NCI-H146 treated with DMSO at 0.1 percent for 48 hours (cell line): ENCODE data around the gene TADA2A.
"Not testable (repeated sequence)": the region's sequence is repeated elsewhere in the genome, so short reads cannot be mapped to it uniquely, and the experiment has no call there.

Source experiments
- DNase-seq: peaks from one replicate; lab custom pipeline; 2025; ENCODE audit not compliant: unreplicated experiment; lab: John Stamatoyannopoulos, UW

Gene TADA2A

GRCh38 chr17:37399265-37399803 is 7.4 kb upstream of the TADA2A start:
- DNase-seq: no peak

DNA sequence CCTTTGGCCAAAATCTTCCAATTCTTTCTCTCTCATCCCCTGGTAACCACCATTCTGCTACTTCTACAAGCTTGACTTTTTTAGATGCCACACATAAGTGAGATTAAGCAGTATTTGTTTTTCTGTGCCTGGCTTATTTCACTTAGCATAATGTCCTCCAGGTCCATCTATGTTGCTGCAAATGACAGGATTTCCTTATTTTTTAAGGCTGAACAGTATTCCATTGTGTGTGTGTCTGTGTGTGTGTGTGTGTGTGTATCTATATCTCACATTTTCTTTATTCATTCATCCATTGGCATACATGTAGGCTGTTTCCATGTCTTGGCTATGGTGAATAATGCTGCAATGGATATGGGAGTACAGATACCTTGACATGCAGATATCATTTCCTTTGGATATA is 6.2 kb upstream of the TADA2A start:
- no peak for DNase-seq

DNA sequence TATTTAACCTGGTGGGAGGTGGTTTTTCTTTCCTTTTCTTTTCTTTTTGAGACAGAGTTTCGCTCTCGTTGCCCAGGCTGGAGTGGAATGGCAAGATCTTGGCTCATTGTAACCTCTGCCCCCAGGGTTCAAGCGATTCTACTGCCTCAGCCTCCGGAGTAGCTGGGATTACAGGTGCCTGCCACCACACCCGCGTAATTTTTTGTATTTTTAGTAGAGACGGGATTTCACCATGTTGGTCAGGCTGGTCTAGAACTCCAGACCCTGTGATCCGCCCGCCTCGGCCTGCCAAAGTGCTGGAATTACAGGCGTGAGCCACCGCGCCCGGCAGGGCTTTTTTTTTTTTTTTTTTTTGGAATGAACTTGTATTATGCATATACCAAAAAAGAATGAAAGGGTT is 1.2 kb upstream of the TADA2A start:
- DNase-seq: not testable (repeated sequence)

- peak; percentile 17 for DNase-seq
Measured at GRCh38 chr17:37405955-37406634, 591 bp upstream of the TADA2A start.

- DNase-seq: not testable (repeated sequence)
Measured at GRCh38 chr17:37408145-37408479, 1.4 kb downstream of the TADA2A start.

GRCh38 chr17:37410357-37410756 is 3.7 kb downstream of the TADA2A start:
- DNase-seq: no peak

- DNase-seq: no peak
Measured at GRCh38 chr17:37413875-37414519, 7.3 kb downstream of the TADA2A start.

DNA sequence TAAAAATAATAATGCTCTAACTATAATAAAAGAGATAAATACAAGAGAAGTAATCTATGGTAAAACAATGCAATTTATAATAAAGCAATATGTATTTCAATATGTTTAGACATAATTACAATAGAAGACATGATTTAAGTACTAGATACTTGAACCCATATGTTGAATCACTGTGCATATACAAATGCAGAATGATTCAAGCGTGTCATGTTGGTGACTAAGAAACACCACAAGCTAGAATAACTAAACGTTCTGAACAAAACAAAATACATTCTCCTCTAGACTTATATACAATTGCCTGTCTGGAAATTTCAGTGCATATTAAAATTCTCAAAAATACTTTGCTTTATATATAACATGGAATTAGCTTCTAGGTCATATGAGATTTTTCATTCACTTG is 11.2 kb downstream of the TADA2A start:
- no peak for DNase-seq

GRCh38 chr17:37422971-37423625 is 16.4 kb downstream of the TADA2A start:
- DNase-seq: no peak

- DNase-seq: no peak
Measured at GRCh38 chr17:37425268-37425667, 18.6 kb downstream of the TADA2A start.

DNA sequence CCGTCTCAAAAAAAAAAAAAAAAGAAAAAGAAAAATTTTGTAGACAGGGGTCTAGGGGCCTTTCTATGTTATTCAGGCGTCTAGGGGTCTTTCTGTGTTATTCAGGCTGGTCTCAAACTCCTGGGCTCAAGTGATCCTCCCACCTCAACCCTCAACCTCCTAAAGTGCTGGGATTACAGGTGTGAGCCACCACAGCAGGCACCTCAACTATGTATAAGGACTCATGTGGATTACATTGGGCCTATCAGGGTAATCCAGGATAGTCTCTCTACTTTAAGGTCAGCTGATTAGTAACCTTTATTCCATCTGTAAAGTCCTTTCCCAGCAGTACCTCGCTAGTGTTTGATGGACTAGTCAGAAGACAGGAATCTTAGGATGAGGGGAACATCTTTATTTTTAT is 22.4 kb downstream of the TADA2A start:
- DNase-seq: no peak

DNA sequence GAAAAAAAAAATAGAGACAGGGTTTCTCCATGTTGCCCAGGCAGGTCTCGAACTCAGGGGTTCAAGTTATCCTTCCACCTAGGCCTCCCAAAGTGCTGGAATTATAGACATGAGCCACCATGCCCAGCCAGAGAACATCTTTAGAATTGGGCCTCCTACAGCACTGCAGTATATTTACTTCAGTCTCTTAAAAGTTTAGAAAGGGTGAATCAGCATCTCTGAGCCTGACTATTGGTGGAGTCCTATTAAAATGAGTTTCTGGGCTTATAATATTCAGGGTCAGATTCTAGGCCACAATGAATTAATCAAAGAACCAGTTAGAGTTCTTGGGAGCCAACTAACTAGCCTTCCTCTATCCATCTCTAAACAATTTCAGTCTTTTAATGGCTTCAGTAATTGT is 22.8 kb downstream of the TADA2A start:
- no peak for DNase-seq

GRCh38 chr17:37430051-37430627 is 23.5 kb downstream of the TADA2A start:
- DNase-seq: no peak

DNA sequence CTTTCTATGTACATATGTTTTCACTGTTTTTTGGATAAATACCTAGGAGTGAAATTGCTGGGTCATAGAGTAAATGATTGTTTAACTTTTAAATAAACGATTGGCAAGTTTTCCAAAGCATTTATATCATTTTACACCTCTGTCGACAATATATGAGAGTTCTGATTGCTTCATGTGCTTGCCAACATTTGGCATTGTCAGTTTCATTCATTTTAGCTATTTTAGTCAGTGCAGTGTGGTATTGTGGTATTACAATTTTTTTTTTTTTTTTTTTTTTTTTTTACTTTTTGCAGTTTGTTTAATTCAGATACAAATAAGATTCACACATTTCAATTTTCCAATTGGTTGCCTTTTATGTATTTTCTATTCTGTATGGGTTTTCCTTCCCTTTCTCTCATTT is 26.0 kb downstream of the TADA2A start:
- no peak for DNase-seq

- DNase-seq: no peak
Measured at GRCh38 chr17:37438141-37438540, 31.5 kb downstream of the TADA2A start.

GRCh38 chr17:37440424-37440823 is 33.7 kb downstream of the TADA2A start:
- DNase-seq: no peak

DNA sequence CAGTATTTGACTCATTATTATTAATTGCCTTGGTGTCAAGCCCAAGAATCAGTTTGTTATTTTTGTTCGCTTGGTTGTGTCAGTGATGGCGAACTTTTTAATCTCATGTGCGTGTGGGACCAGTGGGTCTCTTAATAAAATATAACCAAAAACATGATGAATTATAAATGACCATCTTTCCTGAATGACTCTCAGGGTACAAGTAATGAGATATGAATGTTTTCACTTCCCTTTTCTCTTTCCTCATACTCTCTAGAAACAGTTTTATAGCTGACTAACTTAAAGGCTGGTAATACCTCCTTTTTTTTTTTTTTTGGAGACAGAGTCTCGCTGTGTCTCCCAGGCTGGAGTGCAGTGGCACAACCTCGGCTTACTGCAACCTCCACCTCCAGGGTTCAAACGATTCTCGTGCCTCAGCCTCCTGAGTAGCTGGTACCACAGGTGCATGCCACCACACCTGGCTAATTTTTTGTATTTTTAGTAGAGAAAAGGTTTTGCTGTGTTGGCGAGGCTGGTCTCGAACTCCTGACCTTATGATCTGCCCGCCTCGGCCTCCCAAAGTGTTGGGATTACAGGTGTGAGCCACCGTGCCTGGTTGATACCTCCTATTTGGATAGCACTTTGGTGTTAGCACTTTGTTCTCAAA is 34.8 kb downstream of the TADA2A start:
- DNase-seq: not testable (repeated sequence)

DNA sequence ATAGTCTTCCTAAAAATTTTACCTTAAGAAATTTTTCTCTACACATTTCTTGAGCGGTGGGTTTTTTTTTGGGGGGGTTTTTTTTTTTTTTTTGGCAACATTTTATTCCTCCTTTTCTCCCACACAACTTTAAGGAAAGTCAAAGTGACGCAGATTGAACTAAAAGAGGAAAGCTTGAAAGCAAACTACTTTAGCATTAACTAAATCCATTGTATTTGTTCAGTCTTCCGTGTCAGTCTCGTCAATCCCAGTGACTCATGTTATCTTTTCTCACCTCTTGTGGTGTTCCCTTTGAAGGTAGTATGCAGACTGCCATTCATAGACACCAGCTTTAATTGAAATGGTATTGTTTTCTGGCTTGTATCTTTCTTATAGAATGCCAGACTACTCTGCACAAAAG is 39.3 kb downstream of the TADA2A start:
- DNase-seq: peak; percentile 14

GRCh38 chr17:37447641-37448040 is 41.0 kb downstream of the TADA2A start:
- DNase-seq: no peak

GRCh38 chr17:37450112-37450511 is 43.4 kb downstream of the TADA2A start:
- DNase-seq: no peak

DNA sequence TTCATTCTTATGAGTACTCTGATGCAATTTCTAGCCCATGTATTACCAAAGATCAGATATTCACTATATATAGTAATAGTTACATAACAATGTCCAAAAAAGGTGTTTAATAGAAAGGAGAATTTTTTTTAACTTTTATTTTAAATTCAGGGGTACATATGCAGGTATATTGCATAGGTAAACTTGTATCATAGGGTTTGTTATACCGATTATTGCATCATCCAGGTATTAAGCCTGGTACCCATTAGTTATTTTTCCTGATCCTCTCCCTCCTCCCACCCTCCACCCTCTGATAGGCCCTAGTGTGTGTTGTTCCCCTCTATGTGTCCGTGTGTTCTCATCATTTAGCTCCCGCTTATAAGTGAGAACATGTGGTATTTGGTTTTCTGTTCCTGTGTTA is 51.1 kb downstream of the TADA2A start:
- DNase-seq: not testable (repeated sequence)
